ENCODE results near the gene AIRE.

DNA sequence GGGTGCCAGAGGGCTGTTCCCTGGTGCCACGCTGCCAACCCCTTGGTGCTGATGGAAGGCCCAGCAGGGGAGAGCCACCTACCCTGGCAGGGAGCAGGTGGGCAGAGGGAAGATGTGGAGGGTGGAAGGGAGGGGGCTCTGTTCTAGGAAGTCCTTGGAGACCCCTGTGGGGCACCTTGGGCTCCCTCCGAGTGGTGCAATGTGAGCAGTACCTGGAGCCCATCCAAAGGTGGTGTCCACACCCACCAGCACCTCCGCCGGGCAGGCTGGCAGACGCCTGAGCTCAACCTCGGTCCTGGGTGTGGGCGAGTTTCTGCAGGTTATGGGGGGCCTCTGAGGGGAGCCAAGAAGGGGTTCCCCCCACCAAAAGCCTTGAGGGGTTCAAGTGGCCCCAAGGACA is 12.6 kb upstream of the AIRE start:
- TF ChIP-seq, protein P1, sequence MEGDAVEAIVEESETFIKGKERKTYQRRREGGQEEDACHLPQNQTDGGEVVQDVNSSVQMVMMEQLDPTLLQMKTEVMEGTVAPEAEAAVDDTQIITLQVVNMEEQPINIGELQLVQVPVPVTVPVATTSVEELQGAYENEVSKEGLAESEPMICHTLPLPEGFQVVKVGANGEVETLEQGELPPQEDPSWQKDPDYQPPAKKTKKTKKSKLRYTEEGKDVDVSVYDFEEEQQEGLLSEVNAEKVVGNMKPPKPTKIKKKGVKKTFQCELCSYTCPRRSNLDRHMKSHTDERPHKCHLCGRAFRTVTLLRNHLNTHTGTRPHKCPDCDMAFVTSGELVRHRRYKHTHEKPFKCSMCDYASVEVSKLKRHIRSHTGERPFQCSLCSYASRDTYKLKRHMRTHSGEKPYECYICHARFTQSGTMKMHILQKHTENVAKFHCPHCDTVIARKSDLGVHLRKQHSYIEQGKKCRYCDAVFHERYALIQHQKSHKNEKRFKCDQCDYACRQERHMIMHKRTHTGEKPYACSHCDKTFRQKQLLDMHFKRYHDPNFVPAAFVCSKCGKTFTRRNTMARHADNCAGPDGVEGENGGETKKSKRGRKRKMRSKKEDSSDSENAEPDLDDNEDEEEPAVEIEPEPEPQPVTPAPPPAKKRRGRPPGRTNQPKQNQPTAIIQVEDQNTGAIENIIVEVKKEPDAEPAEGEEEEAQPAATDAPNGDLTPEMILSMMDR (IDR thresholded peaks at IDR 0.05) = no peak
- TF ChIP-seq POLR2A (IDR thresholded peaks at IDR 0.05) = no peak
